ENCODE data around the gene SHF. TPM values are rescaled to one million over a fixed set of nuclear protein-coding genes. Genes with fewer than 3 reads are reported as not detected.

The SHF gene
- total RNA-seq, 1 donor from 2014 or later: 3.4 TPM

- DNase-seq (ENCODE audit: low read depth in 2 of 2): no peak
Measured at GRCh38 chr15:45169608-45170480, 17.9 kb downstream of the SHF start.

- no peak for DNase-seq (ENCODE audit: low read depth in 2 of 2)
Measured at GRCh38 chr15:45168751-45169551, 18.8 kb downstream of the SHF start.

GRCh38 chr15:45168286-45168685 is 19.5 kb downstream of the SHF start:
- DNase-seq (ENCODE audit: low read depth in 2 of 2): no peak

GRCh38 chr15:45167631-45168205 is 20.0 kb downstream of the SHF start:
- no peak for DNase-seq (ENCODE audit: low read depth in 2 of 2)

GRCh38 chr15:45166834-45167630 is 20.7 kb downstream of the SHF start:
- peak; percentile 83 to 89 for DNase-seq (ENCODE audit: low read depth in 2 of 2)

GRCh38 chr15:45165536-45165935 is 22.2 kb downstream of the SHF start:
- DNase-seq (ENCODE audit: low read depth in 2 of 2): no peak

- DNase-seq (ENCODE audit: low read depth in 2 of 2): no peak
Measured at GRCh38 chr15:45164914-45165313, 22.9 kb downstream of the SHF start.

GRCh38 chr15:45163508-45163856 is 24.3 kb downstream of the SHF start:
- DNase-seq (ENCODE audit: low read depth in 2 of 2): no peak

GRCh38 chr15:45162771-45163507 is 24.8 kb downstream of the SHF start:
- peak; percentile 84 to 90 for DNase-seq (ENCODE audit: low read depth in 2 of 2)

GRCh38 chr15:45161666-45162065 is 26.1 kb downstream of the SHF start:
- no peak for DNase-seq (ENCODE audit: low read depth in 2 of 2)

GRCh38 chr15:45157974-45158373 is 29.8 kb downstream of the SHF start:
- peak in 1 of 2 donors; percentile 45 for DNase-seq (ENCODE audit: low read depth in 2 of 2)

GRCh38 chr15:45156744-45157455 is 30.9 kb downstream of the SHF start:
- peak in 1 of 2 donors; percentile 52 for DNase-seq (ENCODE audit: low read depth in 2 of 2)

- DNase-seq (ENCODE audit: low read depth in 2 of 2): no peak
Measured at GRCh38 chr15:45155739-45156138, 32.0 kb downstream of the SHF start.

GRCh38 chr15:45151998-45152828 is 35.6 kb downstream of the SHF start:
- DNase-seq (ENCODE audit: low read depth in 2 of 2): no peak

- DNase-seq (ENCODE audit: low read depth in 2 of 2): no peak
Measured at GRCh38 chr15:45150997-45151396, 36.8 kb downstream of the SHF start.

GRCh38 chr15:45150481-45150880 is 37.3 kb downstream of the SHF start:
- DNase-seq (ENCODE audit: low read depth in 2 of 2): no peak

GRCh38 chr15:45149060-45149459 is 38.7 kb downstream of the SHF start:
- DNase-seq (ENCODE audit: low read depth in 2 of 2): no peak

- no peak for DNase-seq (ENCODE audit: low read depth in 2 of 2)
Measured at GRCh38 chr15:45148076-45149059, 39.4 kb downstream of the SHF start.
